K562 (cell line): ENCODE results near the gene GUK1. TPM values are rescaled to one million over a fixed set of nuclear protein-coding genes. Genes with fewer than 3 reads are reported as not detected.
A peak's percentile ranks its signal among the peaks of the same experiment; 100 is the strongest.

Source experiments
- ELF1 ChIP-seq: fragments of 200-800 bp; sonication (Bioruptor generic); IDR thresholded peaks from 2 replicates; pipeline ENCODE4 v1.6.1; 2016; ENCODE audit warnings: missing genetic modification characterization, missing compliant biosample characterization
- EP400 ChIP-seq: fragments of 450-650 bp; IDR thresholded peaks from 2 replicates; pipeline ENCODE4 v1.6.1; 2017; ENCODE audit warnings: antibody characterized with exemption, mild to moderate bottlenecking, moderate library complexity
- GABPA ChIP-seq: fragments of 200-800 bp; sonication (Bioruptor generic); conservative IDR thresholded peaks from 2 replicates; pipeline ENCODE4 v1.6.1; 2016; ENCODE audit warnings: low read depth, missing genetic modification characterization, missing compliant biosample characterization
- HDAC3 ChIP-seq: fragments of 450-650 bp; IDR thresholded peaks from 2 replicates; pipeline ENCODE4 v1.6.1; 2018; ENCODE audit warnings: borderline replicate concordance, mild to moderate bottlenecking, moderate library complexity; ENCODE audit not compliant: partially characterized antibody
- HNRNPH1 ChIP-seq: fragments of 200-400 bp; formaldehyde crosslinking; optimal IDR thresholded peaks from 2 replicates; pipeline ENCODE3; 2017; ENCODE audit warnings: low read depth, mild to moderate bottlenecking, low read length, moderate library complexity
- MAFK ChIP-seq: IDR thresholded peaks from 2 replicates; pipeline ENCODE4 v1.6.1; 2011; ENCODE audit warnings: low read length, improper control_type of control experiment
- MAZ ChIP-seq, 2 experiments: fragments of 450-650 bp in 1 of 2; sonication (generic) in 1 of 2; formaldehyde crosslinking; IDR thresholded peaks in 1 of 2; conservative IDR thresholded peaks in 1 of 2; 2 replicates each; pipeline versions ENCODE4 v1.4.0 to v1.5.0; 2020; ENCODE audit warnings: mild to moderate bottlenecking in 1 of 2, missing genetic modification reagents in 1 of 2
- MYNN ChIP-seq, 2 experiments: sonication (generic); formaldehyde crosslinking in 1 of 2; IDR thresholded peaks; 2 replicates each; pipeline versions ENCODE4 v1.5.0 to v1.6.1; 2016 to 2020; ENCODE audit warnings: antibody characterized with exemption in 1 of 2, missing genetic modification reagents in 1 of 2
- NCOA2 ChIP-seq, 2 experiments: fragments of 450-650 bp; IDR thresholded peaks; 2 replicates each; pipeline ENCODE4 v1.6.1; 2018; ENCODE audit warnings: mild to moderate bottlenecking in 2 of 2, moderate library complexity in 1 of 2; ENCODE audit not compliant: partially characterized antibody in 2 of 2
- PKNOX1 ChIP-seq: fragments of 450-650 bp; IDR thresholded peaks from 2 replicates; pipeline ENCODE4 v1.6.1; 2016
- SNRNP70 ChIP-seq: fragments of 200-400 bp; formaldehyde crosslinking; optimal IDR thresholded peaks from 2 replicates; pipeline ENCODE3; 2017; ENCODE audit warnings: low read depth, low read length
- SRF ChIP-seq, 2 experiments: fragments of 250-450, 450-650 bp in 1 of 2; sonication (Bioruptor Pico) in 1 of 2; sonication (generic) in 1 of 2; formaldehyde crosslinking; IDR thresholded peaks; 2 replicates each; pipeline versions ENCODE4 v1.5.0 to v1.5.1; 2020 to 2022; ENCODE audit warnings: mild to moderate bottlenecking in 1 of 2, missing genetic modification reagents in 1 of 2
- STAT5B ChIP-seq: fragments of 250-450 bp; sonication (Bioruptor Pico); IDR thresholded peaks from 2 replicates; pipeline ENCODE4 v1.8.0; 2021; ENCODE audit warnings: mild to moderate bottlenecking, inconsistent platforms
- THAP7 ChIP-seq: fragments of 250-450 bp; sonication (Bioruptor Pico); IDR thresholded peaks from 2 replicates; pipeline ENCODE4 v1.5.0; 2021
- U2AF1 ChIP-seq: fragments of 200-400 bp; formaldehyde crosslinking; optimal IDR thresholded peaks from 2 replicates; pipeline ENCODE3; 2017; ENCODE audit warnings: mild to moderate bottlenecking, low read depth, low read length, moderate library complexity
- XRCC3 ChIP-seq: fragments of 450-650 bp; IDR thresholded peaks from 2 replicates; pipeline ENCODE4 v1.6.1; 2017; ENCODE audit warnings: mild to moderate bottlenecking, moderate library complexity
- XRCC5 ChIP-seq: fragments of 200-400 bp; formaldehyde crosslinking; IDR thresholded peaks from 2 replicates; pipeline ENCODE4 v1.6.1; 2017; ENCODE audit warnings: low read depth, mild to moderate bottlenecking, low read length
- ZBTB43 ChIP-seq: sonication (generic); formaldehyde crosslinking; IDR thresholded peaks from 2 replicates; pipeline ENCODE4 v1.8.0; 2023; ENCODE audit warnings: mild to moderate bottlenecking, missing genetic modification reagents
- ZNF592 ChIP-seq: fragments of 450-650 bp; IDR thresholded peaks from 2 replicates; pipeline ENCODE4 v1.6.1; 2017; ENCODE audit warnings: antibody characterized with exemption, mild to moderate bottlenecking
- polyA plus RNA-seq, 8 experiments: library from polyadenylated mRNA; depleted of rRNA in 4 of 8; stranded (reverse) in 5 of 8; unstranded in 3 of 8; fragments of >200 nt; fragmentation: Nextera tagmentation in 2 of 8; fragmentation: Illumina TruSeq in 1 of 8; extraction: Ambion mirVana in 2 of 8; extraction: Trizol in 1 of 8; gene quantifications; 2 replicates each; pipeline versions ENCODE4 v1.2.1 to v1.2.3, GENCODE V29; 2011 to 2014; ENCODE audit warnings: inconsistent platforms in 1 of 8, missing spikeins in 1 of 8
- total RNA-seq, 7 experiments: library from RNA; depleted of rRNA in 6 of 7; stranded (reverse); fragments of >200 nt in 6 of 7; fragmentation: Illumina TruSeq in 2 of 7; extraction: Trizol in 2 of 7; gene quantifications; 2 replicates each; pipeline versions ENCODE4 v1.2.1 to v1.2.3, GENCODE V29; 2011 to 2021; ENCODE audit warnings: low replicate concordance in 1 of 7

Gene GUK1
- total and polyA plus RNA-seq, 9 of the 15 experiments (the other 6 are each of a cell fraction or from before 2014, with no cell fraction given): 7.0 to 331 (median 132) TPM

- TF ChIP-seq SRF (CRISPR knock-in tag; IDR thresholded peaks at IDR 0.05) (no peak), PKNOX1 (no peak), U2AF1 (no peak), XRCC5 (no peak), EP400 (no peak), XRCC3 (no peak), ZNF592 (peak; percentile 29; the same call in 1 of the 2 replicates), MAFK (no peak), HDAC3 (no peak), GABPA (tag) (peak; percentile 41; the same call in 1 of the 2 replicates), THAP7 (no peak), NCOA2 (IDR thresholded peaks at IDR 0.05; ENCODE audit: partially characterized antibody in 2 of 2) (no peak), MAZ (CRISPR knock-in tag; conservative IDR thresholded peaks at IDR 0.05 in 1 of 2, IDR thresholded peaks at IDR 0.05 in 1 of 2) (peak; percentile 50 to 56), STAT5B (no peak), SNRNP70 (no peak), MYNN (IDR thresholded peaks at IDR 0.05) (no peak), MYNN (CRISPR knock-in tag; IDR thresholded peaks at IDR 0.05) (no peak), ZBTB43 (no peak), ELF1 (no peak), HNRNPH1 (no peak)
Observed at GRCh38 chr1:228149406-228150119, 9.5 kb downstream of the GUK1 start, which contains the start of gene GJC2 (continued).
